K562 (cell line): ENCODE data around the gene KLHL22. TPM values are rescaled to one million over a fixed set of nuclear protein-coding genes. Genes with fewer than 3 reads are reported as not detected.

Experiments
- GTF2B ChIP-seq: IDR thresholded peaks from 2 replicates; pipeline ENCODE4 v1.6.1; 2011; ENCODE audit not compliant: insufficient read length; ENCODE audit errors: extremely low read depth
- PBX2 ChIP-seq, 2 experiments: IDR thresholded peaks in 1 of 2; conservative IDR thresholded peaks in 1 of 2; 2 replicates each; pipeline ENCODE4 v1.6.1; 2016; ENCODE audit warnings: low read depth in 2 of 2, mild to moderate bottlenecking in 1 of 2, missing compliant biosample characterization in 1 of 2, missing genetic modification characterization in 1 of 2, moderate library complexity in 1 of 2
- ZNF133 ChIP-seq: fragments of 250-450 bp; sonication (Bioruptor Pico); IDR thresholded peaks from 2 replicates; pipeline ENCODE4 v1.4.0; 2020; ENCODE audit warnings: mild to moderate bottlenecking
- polyA plus RNA-seq, 8 experiments: library from polyadenylated mRNA; depleted of rRNA in 4 of 8; stranded (reverse) in 5 of 8; unstranded in 3 of 8; fragments of >200 nt; fragmentation: Nextera tagmentation in 2 of 8; fragmentation: Illumina TruSeq in 1 of 8; extraction: Ambion mirVana in 2 of 8; extraction: Trizol in 1 of 8; gene quantifications; 2 replicates each; pipeline versions ENCODE4 v1.2.1 to v1.2.3, GENCODE V29; 2011 to 2014; ENCODE audit warnings: inconsistent platforms in 1 of 8, missing spikeins in 1 of 8
- total RNA-seq, 7 experiments: library from RNA; depleted of rRNA in 6 of 7; stranded (reverse); fragments of >200 nt in 6 of 7; fragmentation: Illumina TruSeq in 2 of 7; extraction: Trizol in 2 of 7; gene quantifications; 2 replicates each; pipeline versions ENCODE4 v1.2.1 to v1.2.3, GENCODE V29; 2011 to 2021; ENCODE audit warnings: low replicate concordance in 1 of 7

Gene KLHL22
- total and polyA plus RNA-seq, 9 of the 15 experiments (the other 6 are each of a cell fraction or from before 2014, with no cell fraction given): 1.3 to 25.6 (median 15.2) TPM

- TF ChIP-seq PBX2 (CRISPR knock-in tag; IDR thresholded peaks at IDR 0.05; ENCODE audit: low read depth) (0 out of 2 replicates have a peak, but pooled peaks have one; percentile 9), PBX2 (tag; conservative IDR thresholded peaks at IDR 0.05; ENCODE audit: low read depth) (no peak), ZNF133 (CRISPR knock-in tag) (0 out of 2 replicates have a peak, but pooled peaks have one; percentile 49), GTF2B (no peak)
- TF ChIP-seq, all 486 proteins: peak for 12
Measured at GRCh38 chr22:20400606-20401375, 94.8 kb downstream of the KLHL22 start (continued).
